GM19239 (cell line): ENCODE data around the gene RPGRIP1L.
"Not testable (repeated sequence)": the region's sequence is repeated elsewhere in the genome, so short reads cannot be mapped to it uniquely, and the experiment has no call there.

Experiments used
- DNase-seq: peaks from one replicate; pipeline ENCODE4 v3.0.0; 2011; ENCODE audit warnings: low spot score; ENCODE audit not compliant: insufficient read length
- FAIRE-seq: peaks from 2 replicates; lab custom pipeline; 2011; peaks lifted over from hg19 to GRCh38; lab: Jason Lieb, UNC

The RPGRIP1L gene

DNA sequence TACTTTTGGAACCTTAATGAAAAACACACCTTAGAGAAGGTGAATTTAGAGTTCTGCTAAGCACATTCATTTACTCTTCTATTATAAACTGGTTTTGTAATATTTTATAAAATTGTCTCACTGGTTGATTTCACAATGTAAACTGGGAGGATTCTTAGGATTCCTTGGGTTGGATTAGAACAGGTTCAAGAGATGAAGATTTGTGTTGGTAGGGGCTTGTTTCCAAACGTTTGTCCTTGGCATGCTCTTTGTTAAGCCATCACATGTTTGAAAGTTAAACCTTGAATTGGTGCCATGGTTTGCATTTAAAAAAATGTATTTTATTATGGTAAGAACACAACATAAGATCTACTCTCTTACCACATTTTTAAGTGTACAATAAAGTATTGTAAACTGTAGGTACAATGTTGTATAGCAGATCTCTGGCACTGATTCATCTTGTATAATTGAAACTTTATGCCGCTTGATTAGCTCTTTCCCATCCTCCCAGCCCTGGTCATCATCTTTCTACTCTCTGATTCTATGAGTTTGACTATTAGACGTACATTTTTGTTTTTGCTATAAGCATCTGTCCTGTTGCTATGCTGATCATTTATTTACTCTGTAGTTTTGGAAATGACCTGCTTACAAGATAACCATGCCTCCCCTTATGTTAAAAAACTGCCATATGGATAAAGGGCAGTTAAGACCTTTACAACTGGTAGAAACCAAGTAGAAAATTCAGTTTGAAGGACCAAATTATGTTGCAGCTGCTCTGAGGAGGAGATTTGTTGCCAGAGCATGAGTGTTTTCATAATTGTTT is 9.9 kb upstream of the RPGRIP1L start:
- no peak for FAIRE-seq
- DNase-seq: no peak

DNA sequence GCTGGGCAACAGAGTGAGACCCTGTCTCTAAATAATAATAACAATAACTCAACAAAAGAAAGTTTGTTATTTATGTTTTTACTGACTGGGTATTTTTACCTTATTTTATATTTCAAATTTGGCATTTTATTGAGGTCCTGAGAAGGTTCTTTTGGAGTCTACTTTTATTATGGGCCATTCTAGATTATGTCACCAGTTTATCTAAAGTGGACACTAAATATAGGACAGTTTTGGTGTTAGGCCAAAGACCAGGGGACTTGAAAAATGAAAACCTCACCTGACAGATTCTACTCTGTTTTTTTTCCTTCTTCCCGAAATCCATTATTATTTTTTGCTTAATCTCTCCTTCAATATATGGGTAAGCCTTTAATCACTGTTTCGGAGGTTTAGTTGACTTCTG is 8.4 kb upstream of the RPGRIP1L start:
- FAIRE-seq: no peak

DNA sequence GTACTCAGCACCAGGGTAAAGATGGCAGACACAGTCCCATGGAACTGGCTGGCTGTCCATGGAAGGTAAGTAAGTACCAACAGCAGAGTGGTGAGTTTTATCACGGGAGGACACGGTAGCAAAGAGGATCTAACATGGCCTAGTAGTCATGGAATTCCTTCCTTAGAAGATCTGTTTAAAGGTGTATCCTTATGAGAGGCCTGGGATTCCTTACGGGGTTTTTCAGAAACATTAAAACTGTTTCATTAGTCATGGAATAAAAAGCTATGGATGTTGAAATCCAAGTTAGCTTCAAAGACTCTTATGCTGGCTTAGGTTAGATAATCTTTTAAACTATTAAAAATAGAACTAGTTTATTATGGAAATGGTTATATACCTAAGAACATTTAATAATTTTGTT is 7.7 kb upstream of the RPGRIP1L start:
- FAIRE-seq: no peak
- DNase-seq: no peak

More for the DNA sequence above, 8.4 kb upstream of the RPGRIP1L start:
- DNase-seq: no peak

DNA sequence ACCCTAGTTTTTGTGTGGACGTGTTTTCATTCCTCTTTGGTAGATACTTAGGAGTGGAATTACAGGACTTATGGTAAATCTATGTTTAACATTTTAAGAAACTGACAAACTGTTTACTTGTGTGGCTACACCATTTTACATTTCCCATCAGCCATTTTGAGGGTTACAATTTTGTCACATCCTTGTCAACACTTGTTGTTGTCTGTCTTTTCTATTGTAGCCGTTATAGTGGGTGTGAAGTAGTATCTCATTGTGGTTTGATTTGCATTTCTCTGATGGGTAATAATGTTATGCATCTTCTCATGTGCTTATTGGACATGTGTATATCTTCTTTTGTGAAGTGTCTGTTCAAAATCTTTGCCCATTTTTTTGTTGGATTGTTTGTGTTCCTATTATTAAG is 4.8 kb upstream of the RPGRIP1L start:
- FAIRE-seq: no peak
- no peak for DNase-seq

DNA sequence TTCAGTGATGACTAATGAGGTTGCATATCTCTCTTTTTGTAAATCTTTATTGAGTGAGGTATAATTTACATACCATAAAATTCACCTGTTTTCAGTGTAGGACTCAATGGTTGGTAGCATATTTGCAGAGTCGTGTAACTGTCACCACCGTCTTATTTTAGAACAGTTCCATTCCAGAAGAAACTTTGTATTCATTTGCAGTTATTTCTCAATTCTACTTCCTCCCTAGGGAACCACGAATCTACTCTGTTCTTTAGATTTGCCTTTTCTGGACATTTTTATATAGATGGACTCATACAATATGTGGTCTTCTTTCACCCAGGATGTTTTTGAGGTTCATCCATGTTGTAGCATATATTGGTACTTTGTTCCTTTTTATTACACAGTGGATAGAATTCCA is 4.0 kb upstream of the RPGRIP1L start:
- no peak for FAIRE-seq
- DNase-seq: no peak

DNA sequence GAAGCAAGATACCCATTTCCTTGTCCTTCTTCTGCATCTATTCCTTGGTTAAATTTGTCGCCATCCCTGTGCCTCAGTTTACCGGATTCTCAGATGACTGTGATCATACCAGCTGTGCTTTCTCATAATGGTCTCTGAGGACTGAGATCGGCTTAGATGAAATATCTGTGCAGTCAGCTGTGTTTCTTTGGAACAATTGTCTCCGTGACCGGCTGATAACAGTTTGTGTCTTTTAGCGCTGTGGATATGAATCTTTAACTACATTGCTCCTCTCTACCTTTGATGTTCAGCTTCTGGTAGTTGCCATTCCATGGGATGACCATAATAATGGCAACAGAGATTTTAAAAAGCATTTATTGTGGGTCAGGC is 770 bp upstream of the RPGRIP1L start:
- FAIRE-seq: peak; percentile 18
- no peak for DNase-seq

DNA sequence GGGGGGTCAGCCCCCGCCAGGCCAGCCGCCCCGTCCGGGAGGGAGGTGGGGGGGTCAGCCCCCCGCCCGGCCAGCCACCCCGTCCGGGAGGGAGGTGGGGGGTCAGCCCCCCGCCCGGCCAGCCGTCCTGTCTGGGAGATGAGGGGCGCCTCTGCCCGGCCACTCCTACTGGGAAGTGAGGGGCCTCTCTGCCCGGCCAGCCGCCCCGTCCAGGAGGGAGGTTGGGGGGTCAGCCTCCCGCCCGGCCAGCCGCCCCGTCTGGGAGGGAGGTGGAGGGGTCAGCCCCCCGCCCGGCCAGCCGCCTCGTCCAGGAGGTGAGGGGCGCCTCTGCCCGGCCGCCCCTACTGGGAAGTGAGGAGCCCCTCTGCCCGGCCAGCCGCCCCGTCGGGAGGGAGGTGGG is 5.4 kb downstream of the RPGRIP1L start:
- DNase-seq, FAIRE-seq: not testable (repeated sequence)

DNA sequence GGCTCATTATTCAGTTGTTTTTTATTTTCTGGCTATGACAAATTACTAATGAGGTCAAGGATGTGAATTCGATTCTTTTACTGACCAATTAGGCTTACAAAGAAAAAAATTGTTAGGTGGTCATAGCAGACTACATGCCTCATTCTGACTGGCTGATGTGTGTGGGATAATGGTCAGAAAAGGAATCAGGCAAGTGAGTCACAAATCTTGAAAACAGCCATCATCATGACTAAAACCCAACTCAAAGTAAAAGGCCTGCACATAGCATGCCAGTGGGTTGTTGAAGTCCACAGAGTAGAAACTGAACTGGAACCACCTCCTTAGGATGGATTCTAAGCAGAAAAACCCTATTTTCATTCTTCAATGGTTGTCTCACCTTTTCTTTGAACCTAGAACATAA is 8.6 kb downstream of the RPGRIP1L start:
- no peak for FAIRE-seq

DNA sequence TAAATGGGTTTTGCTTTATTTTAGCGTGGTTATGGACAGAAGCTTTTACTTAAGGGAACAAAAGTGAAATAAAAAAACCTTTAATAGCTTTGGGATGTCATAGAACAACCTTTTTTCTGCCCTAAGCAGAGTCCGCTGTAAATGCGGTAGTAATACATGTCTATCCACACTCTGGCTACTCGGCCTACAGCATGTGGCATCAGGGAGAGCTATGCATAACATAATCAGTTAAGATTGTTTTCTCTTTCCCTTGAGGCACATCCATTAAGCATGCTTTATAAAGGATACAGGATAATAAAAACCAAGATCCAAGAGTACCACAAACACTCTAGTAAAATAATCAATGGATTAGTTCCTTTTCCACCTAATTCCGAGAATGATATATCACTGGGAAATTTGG is 10.3 kb downstream of the RPGRIP1L start:
- DNase-seq (no peak), FAIRE-seq (no peak)

More for the DNA sequence above, 8.6 kb downstream of the RPGRIP1L start:
- no peak for DNase-seq

DNA sequence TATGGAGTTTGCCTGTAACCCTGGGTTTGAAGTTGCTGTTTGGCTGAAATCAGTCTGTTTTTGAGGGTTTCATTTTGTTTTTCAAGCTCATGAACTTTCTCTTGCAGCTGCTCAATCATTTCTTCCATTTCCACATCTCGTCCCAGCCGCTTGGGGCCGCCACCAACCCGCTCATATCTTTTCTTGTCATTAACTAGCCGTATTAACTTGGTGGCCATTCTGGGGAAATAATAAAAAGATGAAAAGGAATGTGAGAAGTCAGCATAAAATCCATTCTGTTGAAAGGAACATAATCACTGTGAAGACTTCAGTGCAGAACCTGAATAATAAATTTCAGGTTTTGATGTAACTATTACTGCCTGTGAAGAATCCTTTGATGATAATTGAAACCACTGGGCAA is 11.5 kb downstream of the RPGRIP1L start:
- DNase-seq (no peak), FAIRE-seq (no peak)

DNA sequence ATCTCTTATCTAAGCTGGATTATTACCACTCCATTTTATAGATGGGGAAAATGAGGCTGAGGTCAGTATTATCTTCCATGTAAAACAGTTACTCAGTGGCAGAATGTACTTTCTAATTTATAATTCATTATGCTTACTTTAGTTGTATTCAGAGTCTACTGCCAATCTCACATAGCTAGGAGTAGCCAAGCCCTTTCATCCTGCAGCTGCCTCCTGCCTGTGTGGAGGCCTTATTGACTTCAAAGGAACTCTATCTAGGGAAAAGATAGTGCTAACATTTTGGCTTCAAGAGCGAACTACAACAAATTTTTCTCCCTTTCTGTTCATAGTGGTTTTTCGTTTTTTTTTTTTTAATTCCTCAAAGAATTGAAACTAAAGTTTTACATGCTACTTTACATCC is 12.9 kb downstream of the RPGRIP1L start:
- DNase-seq (no peak), FAIRE-seq (no peak)

DNA sequence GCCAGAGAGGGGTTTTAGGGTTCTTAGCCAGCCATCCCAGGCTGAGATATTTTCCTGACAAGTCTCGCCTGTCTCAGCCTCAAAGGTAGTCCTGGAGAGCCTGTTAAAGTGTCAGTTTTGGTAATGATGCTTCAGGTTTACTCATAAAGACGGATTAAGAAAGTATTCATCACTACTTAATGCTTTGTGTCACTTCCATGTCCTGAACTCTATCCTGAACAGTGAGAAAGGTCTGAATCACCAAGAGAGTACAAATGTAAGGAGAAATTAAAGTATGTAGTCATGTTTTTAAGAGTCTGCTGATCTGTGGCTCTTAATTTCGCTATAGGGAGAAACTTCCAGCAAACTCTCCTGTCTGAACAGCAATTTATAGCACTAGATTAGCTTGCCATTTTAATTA is 14.0 kb downstream of the RPGRIP1L start:
- no peak for DNase-seq
- no peak for FAIRE-seq

DNA sequence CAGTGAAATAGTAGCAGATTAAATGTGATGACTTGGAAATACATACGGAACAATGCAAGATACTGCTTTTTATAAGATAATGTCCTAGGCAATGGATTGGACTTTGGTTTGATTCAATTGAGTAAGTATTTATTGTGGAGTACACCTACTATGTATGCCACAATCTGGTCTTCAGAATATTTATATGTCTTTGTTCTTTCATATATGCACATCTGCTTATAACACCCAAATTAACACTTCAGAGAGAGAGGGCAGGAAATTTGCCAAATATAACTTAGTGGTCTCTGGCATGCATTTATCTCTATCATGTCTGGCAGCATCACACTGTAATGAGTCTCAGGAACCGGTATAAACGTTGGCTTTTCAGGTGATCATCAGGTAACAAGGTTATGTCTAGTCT is 16.9 kb downstream of the RPGRIP1L start:
- no peak for FAIRE-seq

DNA sequence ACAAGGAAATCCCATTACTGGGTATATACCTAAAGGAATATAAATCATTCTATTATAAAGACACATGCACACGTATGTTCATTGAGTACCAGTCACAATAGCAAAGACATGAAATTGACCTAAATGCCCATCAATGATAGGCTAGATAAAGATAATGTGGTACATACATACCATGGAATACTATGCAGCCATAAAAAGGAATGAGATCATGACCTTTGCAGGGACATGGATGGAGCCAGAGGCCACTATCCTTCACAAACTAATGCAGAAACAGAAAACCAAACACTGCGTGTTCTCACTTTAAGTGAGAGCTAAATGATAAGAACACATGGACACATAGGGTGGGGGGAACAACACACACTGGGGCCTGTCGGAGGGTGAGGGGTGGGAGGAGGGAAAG is 18.3 kb downstream of the RPGRIP1L start:
- FAIRE-seq, DNase-seq: not testable (repeated sequence)

More for the DNA sequence above, 16.9 kb downstream of the RPGRIP1L start:
- no peak for DNase-seq

DNA sequence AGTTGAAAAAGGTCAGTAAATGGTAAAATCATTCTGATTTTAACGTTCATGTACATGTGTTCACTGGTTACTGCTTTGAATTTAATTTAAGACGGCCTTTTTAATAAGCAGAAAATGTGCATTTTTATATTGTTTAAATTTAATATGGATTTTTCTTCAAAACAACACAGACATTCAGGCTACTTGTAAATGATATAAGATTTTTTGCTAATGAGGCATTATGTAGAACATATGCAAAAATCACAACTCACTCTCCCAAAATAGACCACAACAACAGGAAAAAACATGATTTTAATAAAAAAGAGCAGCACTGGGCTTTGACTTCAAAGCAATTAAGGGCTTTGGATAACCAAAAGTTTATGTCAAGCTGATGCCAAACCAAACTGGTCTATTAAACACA is 22.3 kb downstream of the RPGRIP1L start:
- FAIRE-seq: no peak
- DNase-seq: no peak

DNA sequence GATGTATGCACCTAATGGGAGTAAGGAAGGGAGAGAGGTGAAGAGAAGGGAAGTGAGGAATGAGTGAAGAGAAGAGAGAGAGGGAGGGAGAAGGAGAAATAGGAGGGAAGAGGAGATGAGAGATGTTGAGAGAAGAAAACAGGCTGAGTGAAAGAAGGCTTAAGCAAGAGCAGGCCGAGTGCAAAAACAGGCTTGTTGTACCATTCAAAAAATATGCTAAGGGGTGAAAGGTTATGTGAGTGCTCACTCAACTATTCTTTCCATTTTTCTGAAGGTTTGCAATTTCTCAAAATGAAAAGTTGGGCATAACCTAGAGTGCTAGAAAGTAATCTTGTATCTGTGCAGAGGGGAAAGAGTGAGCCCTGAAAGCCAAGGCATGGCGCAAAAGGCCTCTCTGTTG is 22.9 kb downstream of the RPGRIP1L start:
- no peak for DNase-seq
- FAIRE-seq: no peak

DNA sequence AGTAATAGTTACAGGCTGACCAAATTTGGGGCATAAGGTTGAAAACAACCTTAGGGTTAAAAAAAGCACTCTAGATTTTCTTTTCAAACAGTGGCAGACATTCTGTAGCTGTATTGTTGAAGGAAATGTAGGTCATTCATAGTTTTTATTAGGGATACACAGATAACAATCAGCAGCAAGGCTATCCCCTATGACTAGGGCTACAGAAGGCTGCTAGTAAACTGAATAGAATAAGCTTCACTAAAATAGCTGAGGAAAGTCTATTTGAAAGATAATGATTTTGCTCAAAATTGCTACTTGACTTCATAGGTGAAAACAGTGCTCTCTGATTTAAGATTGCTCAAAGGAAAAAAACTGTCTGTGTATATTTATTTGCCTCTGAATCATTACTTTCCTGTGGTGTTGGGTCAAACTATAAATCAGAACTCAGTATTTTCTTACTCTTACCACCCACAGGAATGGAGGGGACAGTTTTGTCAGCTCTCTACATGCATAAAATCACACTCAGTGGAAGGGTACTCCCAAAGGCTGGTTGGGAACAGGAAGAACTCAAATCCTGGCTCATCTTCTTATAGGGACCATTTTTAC is 24.8 kb downstream of the RPGRIP1L start:
- no peak for FAIRE-seq
- no peak for DNase-seq

DNA sequence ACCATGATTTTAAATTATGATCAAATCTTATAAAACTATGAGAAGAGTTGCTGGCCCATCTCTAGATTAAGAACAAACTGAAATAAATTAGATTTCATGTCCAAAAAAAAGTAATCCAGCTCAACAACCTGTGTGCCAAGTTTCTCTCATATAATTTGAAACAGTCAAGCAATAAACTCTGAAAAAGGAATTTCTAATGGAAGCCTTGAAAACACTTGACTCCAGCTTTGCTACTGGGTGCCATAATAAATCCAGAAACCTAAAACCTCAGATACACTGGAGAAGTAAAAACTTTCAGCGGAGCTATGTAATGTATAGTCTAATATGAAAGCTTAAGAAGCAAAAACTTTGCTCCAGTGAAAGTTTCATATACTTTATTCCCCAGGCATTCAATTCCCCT is 25.5 kb downstream of the RPGRIP1L start:
- DNase-seq (no peak), FAIRE-seq (no peak)

DNA sequence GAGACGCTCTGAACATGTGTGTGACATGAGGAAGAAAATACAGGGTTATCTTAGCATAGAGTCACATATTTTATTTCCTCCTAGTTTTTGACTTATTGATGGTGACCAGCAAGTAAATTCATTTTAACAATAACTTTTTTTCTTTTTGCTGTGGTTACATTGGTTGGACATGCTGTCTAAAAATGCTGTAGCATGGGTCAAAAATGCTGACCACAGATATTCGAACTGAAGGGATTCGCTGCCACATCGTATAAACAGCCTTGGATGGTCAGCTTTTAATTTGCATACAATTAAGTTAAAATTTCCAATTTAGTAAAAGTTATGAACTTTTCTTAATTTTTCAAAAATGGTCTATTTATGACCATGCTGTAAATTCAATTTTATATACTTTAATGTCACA is 30.5 kb downstream of the RPGRIP1L start:
- FAIRE-seq (no peak), DNase-seq (no peak)

DNA sequence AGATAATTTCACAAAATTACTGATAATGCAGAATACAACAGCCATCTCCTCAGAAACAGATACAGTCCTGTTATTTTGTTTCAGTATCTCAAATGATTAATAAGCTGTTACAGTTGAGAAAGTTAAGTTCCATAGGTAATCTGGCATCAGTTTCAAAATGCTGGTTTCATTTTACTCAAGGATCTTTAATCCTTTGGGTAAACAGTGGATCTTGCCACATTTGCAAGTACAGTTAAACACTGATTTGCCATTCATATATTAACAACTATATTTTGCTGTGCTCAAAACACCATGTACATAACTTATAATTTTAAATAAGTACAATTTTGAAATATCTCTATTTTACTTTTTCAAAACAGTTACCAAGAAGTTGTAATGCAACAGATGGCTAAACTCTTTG is 31.2 kb downstream of the RPGRIP1L start:
- FAIRE-seq: peak; percentile 73

DNA sequence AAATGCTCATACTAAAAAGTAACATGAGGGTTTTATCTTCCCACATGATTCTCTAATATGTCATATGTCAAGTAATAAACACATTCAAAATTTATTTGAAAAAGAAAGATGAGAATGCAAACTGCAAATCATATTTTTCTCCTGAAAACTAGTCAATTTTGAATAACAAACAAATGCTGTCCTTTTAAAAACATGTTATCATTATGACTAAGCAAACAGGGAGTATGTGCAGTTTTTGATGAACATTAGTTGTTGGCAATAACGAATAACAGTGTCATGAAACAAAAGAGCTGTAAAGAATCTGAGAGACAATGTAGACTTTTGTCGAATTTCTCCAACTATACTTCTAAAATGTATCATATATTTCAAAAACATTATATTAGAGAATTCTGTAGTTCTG is 34.8 kb downstream of the RPGRIP1L start:
- FAIRE-seq (no peak), DNase-seq (no peak)

More for the DNA sequence above, 31.2 kb downstream of the RPGRIP1L start:
- DNase-seq: no peak
